ENCODE measurements around the gene ZNF423. TPM values are rescaled to one million over a fixed set of nuclear protein-coding genes. Genes with fewer than 3 reads are reported as not detected.
A peak's percentile ranks its signal among the peaks of the same experiment; 100 is the strongest.

The ZNF423 gene
- total and polyA plus RNA-seq, 4 donors = 1.1 to 14.8 (median 3.3) TPM

GRCh38 chr16:49629851-49630250 lies 226.1 kb downstream of the ZNF423 start:
- ATAC-seq (ENCODE audit: insufficient read depth, low FRiP score) = no peak
- H3K27ac ChIP-seq (ENCODE audit: low read depth in 1 of 2, low read length in 1 of 2) = no peak overlapping the region
- peaks cover 0 to 51% (median 5%) of the 10 kb centered on the region in 5 donors for H3K4me1 ChIP-seq (ENCODE audit: control insufficient read depth in 5 of 5, insufficient read depth in 5 of 5, low read length in 5 of 5)
- no peak for DNase-seq
- TF ChIP-seq CTCF (IDR thresholded peaks at IDR 0.05; ENCODE audit: control extremely low read depth, extremely low read depth) = no peak
- H3K9ac ChIP-seq (ENCODE audit: insufficient read depth in 1 of 2, low read length in 2 of 2) = no peak overlapping the region
- H3K27me3 ChIP-seq (ENCODE audit: control insufficient read depth in 3 of 3, insufficient read depth in 3 of 3, low read length in 2 of 3) = no peaks in the 10 kb centered on the region
- WGBS, 2 donors = 96 to 98% methylated on average over 7 of the region's 7 CpGs
- H3K9me3 ChIP-seq (ENCODE audit: control insufficient read depth in 4 of 4, insufficient read depth in 3 of 4, low read length in 3 of 4) = peaks cover 0 to 13% (median 2%) of the 10 kb centered on the region in 4 donors
- H3K4me3 ChIP-seq = no peak overlapping the region
- peaks cover 0 to 18% (median 5%) of the 10 kb centered on the region in 4 donors for H3K36me3 ChIP-seq (ENCODE audit: control insufficient read depth in 4 of 4, insufficient read depth in 4 of 4, low read length in 4 of 4)

- DNase-seq (no peak), ATAC-seq (ENCODE audit: insufficient read depth, low FRiP score) (no peak)
- no peaks in the 10 kb centered on the region for H3K27me3 ChIP-seq (ENCODE audit: control insufficient read depth in 3 of 3, insufficient read depth in 3 of 3, low read length in 2 of 3)
- H3K27ac ChIP-seq (ENCODE audit: low read depth in 1 of 2, low read length in 1 of 2) = no peak overlapping the region
- H3K4me3 ChIP-seq = no peak overlapping the region
- peaks cover 0 to 13% (median 2%) of the 10 kb centered on the region in 4 donors for H3K9me3 ChIP-seq (ENCODE audit: control insufficient read depth in 4 of 4, insufficient read depth in 3 of 4, low read length in 3 of 4)
- TF ChIP-seq CTCF (IDR thresholded peaks at IDR 0.05; ENCODE audit: control extremely low read depth, extremely low read depth) = no peak
- H3K36me3 ChIP-seq (ENCODE audit: control insufficient read depth in 4 of 4, insufficient read depth in 4 of 4, low read length in 4 of 4) = peaks cover 0 to 15% (median 6%) of the 10 kb centered on the region in 4 donors
- 90 to 92% methylated on average over 3 of the region's 3 CpGs for WGBS, 2 donors
- peaks cover 0 to 37% (median 5%) of the 10 kb centered on the region in 5 donors for H3K4me1 ChIP-seq (ENCODE audit: control insufficient read depth in 5 of 5, insufficient read depth in 5 of 5, low read length in 5 of 5)
- H3K9ac ChIP-seq (ENCODE audit: insufficient read depth in 1 of 2, low read length in 2 of 2) = no peak overlapping the region
Observed at GRCh38 chr16:49628148-49628547, 227.8 kb downstream of the ZNF423 start.

- no peak for TF ChIP-seq CTCF (IDR thresholded peaks at IDR 0.05; ENCODE audit: control extremely low read depth, extremely low read depth)
- Histone ChIP-seq H3K27me3 (ENCODE audit: control insufficient read depth in 3 of 3, insufficient read depth in 3 of 3, low read length in 2 of 3) (no peaks in the 10 kb centered on the region), H3K9me3 (ENCODE audit: control insufficient read depth in 4 of 4, insufficient read depth in 3 of 4, low read length in 3 of 4) (peaks cover 0 to 13% (median 2%) of the 10 kb centered on the region in 4 donors), H3K9ac (ENCODE audit: insufficient read depth in 1 of 2, low read length in 2 of 2) (no peak overlapping the region), H3K36me3 (ENCODE audit: control insufficient read depth in 4 of 4, insufficient read depth in 4 of 4, low read length in 4 of 4) (peaks cover 0 to 15% (median 6%) of the 10 kb centered on the region in 4 donors), H3K4me3 (no peak overlapping the region), H3K27ac (ENCODE audit: low read depth in 1 of 2, low read length in 1 of 2) (no peak overlapping the region), H3K4me1 (ENCODE audit: control insufficient read depth in 5 of 5, insufficient read depth in 5 of 5, low read length in 5 of 5) (peaks cover 3 to 22% (median 5%) of the 10 kb centered on the region in 5 donors)
- DNase-seq (peak in 2 of 3 donors; percentile 56 to 73), ATAC-seq (ENCODE audit: insufficient read depth, low FRiP score) (no peak)
- 74 to 83% methylated on average over 3 of the region's 3 CpGs for WGBS, 2 donors
Observed at GRCh38 chr16:49625311-49626065, 230.4 kb downstream of the ZNF423 start.

All from lung (tissue), 12 donors.